ENCODE results near the gene NTN1. TPM values are rescaled to one million over a fixed set of nuclear protein-coding genes. Genes with fewer than 3 reads are reported as not detected.

Gene NTN1
- total RNA-seq, 1 experiment from 2014 or later = 17.7 TPM

- TF ChIP-seq CTCF (conservative IDR thresholded peaks at IDR 0.05) = no peak
- no TSS peak for BruUV-seq (replicated peaks)
- DNase-seq = no peak
- ChIA-PET POLR2A (ENCODE audit: unreplicated experiment) (no interaction called here), CTCF (no interaction called here)
- H3K4me3 ChIP-seq = no peak overlapping the region
- intact Hi-C loops (cut with micrococcal nuclease; ENCODE audit: unreplicated experiment) = no loop called here
- no peaks in the 10 kb centered on the region for H3F3A ChIP-seq (ENCODE audit: insufficient read depth, low read depth)
- H3K79me2 ChIP-seq (ENCODE audit: low read depth) = no peaks in the 10 kb centered on the region
- no peak overlapping the region for H2AFZ ChIP-seq
- H3K27ac ChIP-seq = no peak overlapping the region
- H3K36me3 ChIP-seq (ENCODE audit: low read depth) = no peaks in the 10 kb centered on the region
- H4K20me1 ChIP-seq (ENCODE audit: insufficient read depth) = no peaks in the 10 kb centered on the region
- H3K27me3 ChIP-seq (ENCODE audit: insufficient read depth, low read depth) = no peaks in the 10 kb centered on the region
- no peak overlapping the region for H3K4me2 ChIP-seq
- H3K9me2 ChIP-seq (ENCODE audit: insufficient read depth) = no peaks in the 10 kb centered on the region
- H3K9me3 ChIP-seq (ENCODE audit: insufficient read depth, low read depth) = no peaks in the 10 kb centered on the region
- H3K4me1 ChIP-seq (replicated peaks; ENCODE audit: insufficient read depth) = no peaks in the 10 kb centered on the region
Observed at GRCh38 chr17:9080983-9081382, 59.7 kb downstream of the NTN1 start.

DNA sequence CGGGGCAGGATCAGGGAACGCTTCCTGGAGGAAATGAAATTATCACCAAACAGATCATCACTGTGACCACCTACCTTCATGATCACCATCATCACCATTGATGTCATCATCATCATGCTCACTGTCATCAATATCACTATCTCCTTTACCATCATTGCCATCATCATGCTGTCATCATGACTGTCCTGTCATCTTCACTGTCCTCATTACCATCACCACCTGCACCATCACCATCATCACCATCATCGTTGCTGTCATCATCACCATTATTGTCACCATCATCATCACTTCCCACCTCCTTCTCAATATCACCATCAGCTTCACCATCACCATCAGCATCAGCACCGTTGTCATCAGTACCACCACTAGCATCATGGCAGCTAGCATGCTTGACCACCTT lies 65.3 kb downstream of the NTN1 start:
- Histone ChIP-seq H3K27me3 (ENCODE audit: insufficient read depth, low read depth) (no peaks in the 10 kb centered on the region), H2AFZ (no peak overlapping the region), H3K9me2 (ENCODE audit: insufficient read depth) (no peaks in the 10 kb centered on the region), H3K9me3 (ENCODE audit: insufficient read depth, low read depth) (no peaks in the 10 kb centered on the region), H3K36me3 (ENCODE audit: low read depth) (no peaks in the 10 kb centered on the region), H4K20me1 (ENCODE audit: insufficient read depth) (no peaks in the 10 kb centered on the region), H3K4me3 (no peak overlapping the region), H3K79me2 (ENCODE audit: low read depth) (no peaks in the 10 kb centered on the region), H3K27ac (no peak overlapping the region), H3K4me2 (no peak overlapping the region), H3K4me1 (replicated peaks; ENCODE audit: insufficient read depth) (no peaks in the 10 kb centered on the region), H3F3A (ENCODE audit: insufficient read depth, low read depth) (no peaks in the 10 kb centered on the region)
- BruUV-seq (replicated peaks) = no TSS peak
- no peak for TF ChIP-seq EZH2 (IDR thresholded peaks at IDR 0.05; ENCODE audit: low read depth)
- DNase-seq = no peak
- ChIA-PET POLR2A (ENCODE audit: unreplicated experiment) (no interaction called here), CTCF (interaction anchor here (0.6 kb wide), 1 partner anchor 62 kb away, joined by 3 read pairs; no protein-coding TSS in a partner anchor)
- intact Hi-C loops (cut with micrococcal nuclease; ENCODE audit: unreplicated experiment) = no loop called here

DNA sequence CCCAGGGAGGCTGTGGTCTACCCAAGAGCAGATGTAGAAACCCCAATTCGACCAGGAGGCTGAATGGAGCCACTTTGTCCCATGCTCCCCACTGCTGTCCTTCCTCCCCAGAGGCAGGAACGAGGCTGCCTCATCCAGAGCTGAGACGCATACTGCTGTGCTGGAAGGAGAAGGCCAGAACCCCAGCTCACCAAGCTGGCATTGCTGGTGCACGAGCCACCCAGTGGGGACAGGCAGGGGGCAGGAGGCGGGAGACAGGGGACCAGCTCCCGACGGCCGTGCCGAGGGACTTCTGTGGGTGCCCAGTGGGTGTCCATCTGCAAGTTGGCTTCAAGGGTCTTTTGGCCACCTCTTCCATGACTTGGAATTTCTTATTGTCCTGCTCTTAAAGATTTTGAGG lies 66.6 kb downstream of the NTN1 start:
- Histone ChIP-seq H3K9me3 (ENCODE audit: insufficient read depth, low read depth) (no peaks in the 10 kb centered on the region), H3K4me2 (no peak overlapping the region), H3K4me1 (replicated peaks; ENCODE audit: insufficient read depth) (no peaks in the 10 kb centered on the region), H4K20me1 (ENCODE audit: insufficient read depth) (no peaks in the 10 kb centered on the region), H3K27me3 (ENCODE audit: insufficient read depth, low read depth) (no peaks in the 10 kb centered on the region), H3K27ac (no peak overlapping the region), H3F3A (ENCODE audit: insufficient read depth, low read depth) (no peaks in the 10 kb centered on the region), H3K79me2 (ENCODE audit: low read depth) (no peaks in the 10 kb centered on the region), H3K36me3 (ENCODE audit: low read depth) (no peaks in the 10 kb centered on the region), H3K4me3 (no peak overlapping the region), H3K9me2 (ENCODE audit: insufficient read depth) (no peaks in the 10 kb centered on the region), H2AFZ (no peak overlapping the region)
- DNase-seq = no peak
- TF ChIP-seq EZH2 (IDR thresholded peaks at IDR 0.05; ENCODE audit: low read depth) (no peak), CTCF (conservative IDR thresholded peaks at IDR 0.05) (no peak)
- ChIA-PET CTCF (no interaction called here), POLR2A (ENCODE audit: unreplicated experiment) (no interaction called here)
- intact Hi-C loops (cut with micrococcal nuclease; ENCODE audit: unreplicated experiment) = no loop called here
- no TSS peak for BruUV-seq (replicated peaks)

- H3K9me3 ChIP-seq (ENCODE audit: insufficient read depth, low read depth) = no peaks in the 10 kb centered on the region
- ChIA-PET CTCF (no interaction called here), POLR2A (ENCODE audit: unreplicated experiment) (interaction anchor here (0.9 kb wide), 1 partner anchor 327 kb away, joined by 11 read pairs; no protein-coding TSS in a partner anchor)
- H3K79me2 ChIP-seq (ENCODE audit: low read depth) = no peaks in the 10 kb centered on the region
- no peaks in the 10 kb centered on the region for H3K4me1 ChIP-seq (replicated peaks; ENCODE audit: insufficient read depth)
- no peak overlapping the region for H2AFZ ChIP-seq
- H3K9me2 ChIP-seq (ENCODE audit: insufficient read depth) = no peaks in the 10 kb centered on the region
- no peaks in the 10 kb centered on the region for H3K36me3 ChIP-seq (ENCODE audit: low read depth)
- no peak overlapping the region for H3K4me2 ChIP-seq
- intact Hi-C loops (cut with micrococcal nuclease; ENCODE audit: unreplicated experiment) = no loop called here
- H3K27me3 ChIP-seq (ENCODE audit: insufficient read depth, low read depth) = no peaks in the 10 kb centered on the region
- H3F3A ChIP-seq (ENCODE audit: insufficient read depth, low read depth) = no peaks in the 10 kb centered on the region
- no peaks in the 10 kb centered on the region for H4K20me1 ChIP-seq (ENCODE audit: insufficient read depth)
- TF ChIP-seq EZH2 (IDR thresholded peaks at IDR 0.05; ENCODE audit: low read depth) (no peak), CTCF (conservative IDR thresholded peaks at IDR 0.05) (no peak)
- BruUV-seq (replicated peaks) = no TSS peak
- DNase-seq = no peak
- H3K27ac ChIP-seq = no peak overlapping the region
- no peak overlapping the region for H3K4me3 ChIP-seq
Observed at GRCh38 chr17:9090641-9091096, 69.4 kb downstream of the NTN1 start.

Measured in PC-9 (cell line).